Astrocyte (in vitro differentiated cells and primary cell): Measurements from ENCODE around the gene TFEC. TPM values are rescaled to one million over a fixed set of nuclear protein-coding genes. Genes with fewer than 3 reads are reported as not detected.

Experiments used
- DNase-seq: peaks from one replicate; pipeline ENCODE4 v3.0.0-alpha.2; 2010; ENCODE audit warnings: low read depth
- FAIRE-seq: peaks from 2 replicates; lab custom pipeline; 2011; peaks lifted over from hg19 to GRCh38; lab: Jason Lieb, UNC
- H2AFZ ChIP-seq: 2 replicates; pipeline ENCODE4 v1.6.0; 2012; ENCODE audit warnings: low read depth, low read length, inconsistent platforms
- H3K27ac ChIP-seq: 2 replicates; pipeline ENCODE4 v1.5.1; 2011; ENCODE audit warnings: low read depth, low read length, inconsistent platforms
- H3K27me3 ChIP-seq: 2 replicates; pipeline ENCODE4 v1.6.0; 2011; ENCODE audit warnings: low read length, inconsistent platforms; ENCODE audit not compliant: insufficient read depth
- H3K36me3 ChIP-seq: 2 replicates; pipeline ENCODE4 v1.5.1; 2011; ENCODE audit warnings: low read length, inconsistent platforms; ENCODE audit not compliant: insufficient read depth
- H3K4me1 ChIP-seq: 2 replicates; pipeline ENCODE4 v1.5.1; 2011; ENCODE audit warnings: low read length, inconsistent platforms; ENCODE audit not compliant: insufficient read depth
- H3K4me2 ChIP-seq: 2 replicates; pipeline ENCODE4 v1.6.0; 2012; ENCODE audit warnings: low read length, inconsistent platforms
- H3K4me3 ChIP-seq: 2 replicates; pipeline ENCODE4 v1.5.1; 2011; ENCODE audit warnings: low read depth, mild to moderate bottlenecking, low read length, inconsistent platforms; ENCODE audit not compliant: insufficient read depth
- H3K79me2 ChIP-seq: 2 replicates; pipeline ENCODE4 v1.6.0; 2012; ENCODE audit warnings: mild to moderate bottlenecking, low read length, inconsistent platforms; ENCODE audit not compliant: insufficient read depth
- H3K9ac ChIP-seq: 2 replicates; pipeline ENCODE4 v1.6.0; 2012; ENCODE audit warnings: mild to moderate bottlenecking, low read length, inconsistent platforms
- H3K9me3 ChIP-seq: 2 replicates; pipeline ENCODE4 v1.5.1; 2012; ENCODE audit warnings: low read depth, mild to moderate bottlenecking, low read length, inconsistent platforms; ENCODE audit not compliant: insufficient read depth
- H4K20me1 ChIP-seq: 2 replicates; pipeline ENCODE4 v1.6.0; 2012; ENCODE audit warnings: low read length, inconsistent platforms; ENCODE audit not compliant: insufficient read depth
- H3K27ac Mint-ChIP-seq: one replicate; pipeline ENCODE4 v1.8.0; 2021; ENCODE audit warnings: mild to moderate bottlenecking, mixed read lengths; ENCODE audit not compliant: unreplicated experiment
- H3K27me3 Mint-ChIP-seq: one replicate; pipeline ENCODE4 v1.8.0; 2021; ENCODE audit warnings: low read depth, mixed read lengths; ENCODE audit not compliant: unreplicated experiment
- H3K36me3 Mint-ChIP-seq: one replicate; pipeline ENCODE4 v1.8.0; 2021; ENCODE audit warnings: low read depth, mixed read lengths; ENCODE audit not compliant: unreplicated experiment
- H3K4me1 Mint-ChIP-seq: one replicate; pipeline ENCODE4 v1.8.0; 2021; ENCODE audit warnings: low read depth, mixed read lengths; ENCODE audit not compliant: unreplicated experiment
- H3K4me3 Mint-ChIP-seq: one replicate; pipeline ENCODE4 v1.8.0; 2021; ENCODE audit warnings: mild to moderate bottlenecking, moderate library complexity, mixed read lengths; ENCODE audit not compliant: unreplicated experiment
- H3K9me3 Mint-ChIP-seq: one replicate; pipeline ENCODE4 v1.8.0; 2021; ENCODE audit warnings: mild to moderate bottlenecking, mixed read lengths; ENCODE audit not compliant: unreplicated experiment
- CTCF ChIP-seq: IDR thresholded peaks from 2 replicates; pipeline ENCODE4 v1.5.1; 2011; ENCODE audit warnings: low read depth, mild to moderate bottlenecking, inconsistent platforms, low read length, moderate library complexity; ENCODE audit not compliant: insufficient read depth
- EZH2 ChIP-seq: IDR thresholded peaks from 2 replicates; pipeline ENCODE4 v1.6.1; 2012; ENCODE audit warnings: mild to moderate bottlenecking, low read length, inconsistent platforms; ENCODE audit not compliant: insufficient read depth
- total RNA-seq: library from RNA; stranded (reverse); gene quantifications from 2 replicates; pipeline ENCODE4 v1.2.1, GENCODE V29; 2021

The TFEC gene
- total RNA-seq, 1 donor from 2014 or later: 1.8 TPM

- Histone ChIP-seq H3K36me3 (no peaks in the 10 kb centered on the region), H3K4me1 (no peaks in the 10 kb centered on the region), H3K4me3 (no peak overlapping the region), H3K4me2 (no peak overlapping the region), H3K79me2 (no peaks in the 10 kb centered on the region), H3K27me3 (no peaks in the 10 kb centered on the region), H2AFZ (no peak overlapping the region), H3K9ac (no peak overlapping the region), H3K27ac (no peak overlapping the region), H3K9me3 (no peaks in the 10 kb centered on the region), H4K20me1 (no peaks in the 10 kb centered on the region)
- Mint-ChIP-seq H3K36me3 (peaks cover 2% of the 10 kb centered on the region), H3K27me3 (no peaks in the 10 kb centered on the region), H3K27ac (no peak overlapping the region), H3K4me1 (no peaks in the 10 kb centered on the region), H3K4me3 (no peak overlapping the region), H3K9me3 (peaks cover 6% of the 10 kb centered on the region)
- DNase-seq (no peak), FAIRE-seq (no peak)
- no peak for TF ChIP-seq CTCF
- no peak for TF ChIP-seq EZH2
These were observed 11.1 kb upstream of the TFEC start for GRCh38 chr7:116041615-116042014.

GRCh38 chr7:116037401-116037800 lies 6.8 kb upstream of the TFEC start:
- Histone ChIP-seq H3K4me3 (no peak overlapping the region), H3K9me3 (no peaks in the 10 kb centered on the region), H3K27me3 (no peaks in the 10 kb centered on the region), H4K20me1 (no peaks in the 10 kb centered on the region), H3K27ac (no peak overlapping the region), H3K9ac (no peak overlapping the region), H3K4me1 (no peaks in the 10 kb centered on the region), H3K79me2 (no peaks in the 10 kb centered on the region), H3K4me2 (no peak overlapping the region), H3K36me3 (no peaks in the 10 kb centered on the region), H2AFZ (no peak overlapping the region)
- Mint-ChIP-seq H3K4me1 (no peaks in the 10 kb centered on the region), H3K36me3 (no peaks in the 10 kb centered on the region), H3K4me3 (no peak overlapping the region), H3K27ac (no peak overlapping the region), H3K27me3 (no peaks in the 10 kb centered on the region), H3K9me3 (peaks cover 1% of the 10 kb centered on the region)
- no peak for DNase-seq
- TF ChIP-seq CTCF (no peak), EZH2 (no peak)
- no peak for FAIRE-seq

DNA sequence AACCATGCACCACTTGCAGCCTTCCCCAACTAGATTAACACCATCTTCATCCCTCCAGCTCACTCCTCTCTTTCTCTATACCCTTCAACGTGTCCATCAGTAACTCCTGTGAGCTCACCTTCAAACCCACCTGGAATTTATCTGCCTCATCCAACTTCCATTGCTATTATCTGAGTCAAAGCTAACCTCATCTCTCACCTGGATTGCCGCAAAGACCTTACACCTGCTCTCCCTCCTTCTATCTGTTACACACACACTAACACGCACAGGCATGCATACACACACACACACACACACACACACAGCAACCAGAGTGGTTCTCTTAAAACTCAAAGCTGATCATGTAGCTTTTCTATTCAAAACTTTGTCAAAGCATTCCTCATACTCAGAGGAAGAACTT lies 3.8 kb upstream of the TFEC start:
- no peak overlapping the region for H3K27ac ChIP-seq
- Mint-ChIP-seq H3K9me3 (peaks cover 2% of the 10 kb centered on the region), H3K4me1 (peaks cover 6% of the 10 kb centered on the region), H3K4me3 (no peak overlapping the region), H3K27me3 (no peaks in the 10 kb centered on the region), H3K27ac (no peak overlapping the region), H3K36me3 (no peaks in the 10 kb centered on the region)
- H2AFZ ChIP-seq: no peak overlapping the region
- H3K9me3 ChIP-seq: no peaks in the 10 kb centered on the region
- FAIRE-seq: no peak
- H3K9ac ChIP-seq: no peak overlapping the region
- H3K4me2 ChIP-seq: no peak overlapping the region
- H3K4me1 ChIP-seq: no peaks in the 10 kb centered on the region
- no peak for DNase-seq
- H3K4me3 ChIP-seq: no peak overlapping the region
- H3K36me3 ChIP-seq: no peaks in the 10 kb centered on the region
- no peaks in the 10 kb centered on the region for H3K27me3 ChIP-seq
- TF ChIP-seq EZH2 (no peak), CTCF (no peak)
- H3K79me2 ChIP-seq: no peaks in the 10 kb centered on the region
- no peaks in the 10 kb centered on the region for H4K20me1 ChIP-seq
